HepG2 (cell line): Measurements from ENCODE around the gene SORD. TPM values are rescaled to one million over a fixed set of nuclear protein-coding genes. Genes with fewer than 3 reads are reported as not detected.

Experiments used
- ARHGAP35 ChIP-seq: sonication (generic); formaldehyde crosslinking; IDR thresholded peaks from 2 replicates; pipeline ENCODE4 v1.9.0; 2022; ENCODE audit warnings: mild to moderate bottlenecking, inconsistent platforms, moderate library complexity, missing genetic modification reagents, borderline replicate concordance
- ATF3 ChIP-seq: sonication (generic); formaldehyde crosslinking; IDR thresholded peaks from 2 replicates; pipeline ENCODE4 v1.4.0; 2020; ENCODE audit warnings: missing genetic modification reagents
- CCDC6 ChIP-seq: sonication (generic); formaldehyde crosslinking; IDR thresholded peaks from 2 replicates; pipeline ENCODE4 v1.8.1; 2022; ENCODE audit warnings: mild to moderate bottlenecking, missing genetic modification reagents, moderate library complexity
- ELF3 ChIP-seq: IDR thresholded peaks from 2 replicates; pipeline ENCODE4 v1.6.1; 2016; ENCODE audit warnings: missing genetic modification reagents, missing compliant biosample characterization
- JDP2 ChIP-seq: sonication (generic); formaldehyde crosslinking; IDR thresholded peaks from 2 replicates; pipeline ENCODE4 v1.8.1; 2022; ENCODE audit warnings: missing genetic modification reagents, borderline replicate concordance
- NFATC3 ChIP-seq: sonication (generic); formaldehyde crosslinking; IDR thresholded peaks from 2 replicates; pipeline ENCODE4 v1.5.1; 2020; ENCODE audit warnings: mild to moderate bottlenecking, missing genetic modification reagents
- NFE2L1 ChIP-seq: sonication (generic); formaldehyde crosslinking; IDR thresholded peaks from 2 replicates; pipeline ENCODE4 v1.4.0; 2020; ENCODE audit warnings: missing genetic modification reagents, mild to moderate bottlenecking, borderline replicate concordance
- PLRG1 ChIP-seq: fragments of 450-650 bp; conservative IDR thresholded peaks from 2 replicates; pipeline ENCODE4 v1.6.1; 2016
- RBFOX2 ChIP-seq: fragments of 200-400 bp; formaldehyde crosslinking; IDR thresholded peaks from 2 replicates; pipeline ENCODE4 v1.6.1; 2017; ENCODE audit warnings: low read depth, mild to moderate bottlenecking, low read length
- SMAD1 ChIP-seq: sonication (generic); formaldehyde crosslinking; IDR thresholded peaks from 2 replicates; pipeline ENCODE4 v1.4.0; 2020; ENCODE audit warnings: missing genetic modification reagents, low read depth, mild to moderate bottlenecking, borderline replicate concordance
- TARDBP ChIP-seq: sonication (generic); formaldehyde crosslinking; IDR thresholded peaks from 2 replicates; pipeline ENCODE4 v1.8.0; 2022; ENCODE audit warnings: mild to moderate bottlenecking, missing genetic modification reagents
- ZBTB10 ChIP-seq: sonication (generic); formaldehyde crosslinking; IDR thresholded peaks from 2 replicates; pipeline ENCODE4 v1.4.0; 2020; ENCODE audit warnings: missing genetic modification reagents, borderline replicate concordance
- ZMYM4 ChIP-seq: sonication (generic); formaldehyde crosslinking; IDR thresholded peaks from 2 replicates; pipeline ENCODE4 v1.8.1; 2023; ENCODE audit warnings: mild to moderate bottlenecking, missing genetic modification reagents
- ZNF136 ChIP-seq: sonication (generic); formaldehyde crosslinking; IDR thresholded peaks from 2 replicates; pipeline ENCODE4 v1.8.1; 2022; ENCODE audit warnings: low read depth, mild to moderate bottlenecking, moderate library complexity, missing genetic modification reagents
- ZNF563 ChIP-seq: sonication (generic); formaldehyde crosslinking; IDR thresholded peaks from 2 replicates; pipeline ENCODE4 v1.8.0; 2022; ENCODE audit warnings: mild to moderate bottlenecking, moderate library complexity, missing genetic modification reagents
- ZNF839 ChIP-seq: sonication (generic); formaldehyde crosslinking; IDR thresholded peaks from 2 replicates; pipeline ENCODE4 v1.4.0; 2020; ENCODE audit warnings: missing genetic modification reagents, mild to moderate bottlenecking, borderline replicate concordance
- polyA plus RNA-seq, 8 experiments: library from polyadenylated mRNA; depleted of rRNA in 3 of 8; stranded (reverse) in 7 of 8; unstranded in 1 of 8; fragments of >200 nt; fragmentation: Illumina TruSeq in 4 of 8; extraction: Trizol in 4 of 8; gene quantifications; 2 replicates each; pipeline versions ENCODE4 v1.2.1 to v1.2.3, GENCODE V29; 2011 to 2016; ENCODE audit warnings: low read depth in 4 of 8, missing spikeins in 1 of 8, mixed read lengths in 1 of 8; ENCODE audit not compliant: insufficient read depth in 1 of 8
- total RNA-seq, 5 experiments: library from RNA; depleted of rRNA; stranded (reverse); fragments of >200 nt; fragmentation: Illumina TruSeq; extraction: Trizol; gene quantifications; 2 replicates each; pipeline ENCODE4 v1.2.3, GENCODE V29; 2016; ENCODE audit warnings: low read depth in 1 of 5
- TF ChIP-seq, protein P1 (sequence below): sonication (generic); formaldehyde crosslinking; conservative IDR thresholded peaks from 2 replicates; pipeline ENCODE4 v1.8.0; 2022; ENCODE audit warnings: mild to moderate bottlenecking, moderate library complexity, missing genetic modification reagents
- TF ChIP-seq, protein P2 (sequence below): sonication (generic); formaldehyde crosslinking; IDR thresholded peaks from 2 replicates; pipeline ENCODE4 v1.4.0; 2020; ENCODE audit warnings: missing genetic modification reagents, mild to moderate bottlenecking, borderline replicate concordance
- TF ChIP-seq, protein P3 (sequence below): sonication (generic); formaldehyde crosslinking; conservative IDR thresholded peaks from 2 replicates; pipeline ENCODE4 v1.8.0; 2022; ENCODE audit warnings: low read depth, missing genetic modification reagents
- TF ChIP-seq, protein P4 (sequence below): sonication (generic); formaldehyde crosslinking; IDR thresholded peaks from 2 replicates; pipeline ENCODE4 v1.9.0; 2021; ENCODE audit warnings: missing genetic modification reagents, mild to moderate bottlenecking, borderline replicate concordance

SORD gene
- total and polyA plus RNA-seq, 2 of the 13 experiments (the other 11 are each of a cell fraction or from before 2014, with no cell fraction given), result 59.1 to 95.3 TPM

DNA sequence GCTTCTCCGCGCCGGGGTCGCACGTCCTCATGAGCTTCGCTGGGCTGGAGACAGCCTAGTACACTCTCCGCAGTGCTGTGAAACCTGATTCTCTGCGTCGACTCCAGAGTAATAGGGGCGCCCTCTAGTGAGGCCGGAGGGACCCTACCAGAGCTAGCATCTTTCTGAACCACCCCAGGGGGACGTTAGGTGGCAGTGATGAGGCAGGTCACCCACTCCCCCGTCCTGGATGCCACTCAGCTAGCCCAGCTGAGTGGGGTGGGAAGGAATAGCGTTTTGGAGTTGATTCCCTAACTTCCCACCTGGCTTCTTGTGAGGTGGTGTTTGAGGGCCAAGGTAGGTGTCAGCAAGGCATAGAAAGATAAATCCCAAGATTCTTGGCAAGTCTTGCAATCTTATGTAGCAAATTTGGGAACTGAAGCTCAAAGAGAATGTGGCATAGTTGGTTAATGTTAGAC, 95.2 kb downstream of the SORD start (continued):
- TF ChIP-seq, protein P1, sequence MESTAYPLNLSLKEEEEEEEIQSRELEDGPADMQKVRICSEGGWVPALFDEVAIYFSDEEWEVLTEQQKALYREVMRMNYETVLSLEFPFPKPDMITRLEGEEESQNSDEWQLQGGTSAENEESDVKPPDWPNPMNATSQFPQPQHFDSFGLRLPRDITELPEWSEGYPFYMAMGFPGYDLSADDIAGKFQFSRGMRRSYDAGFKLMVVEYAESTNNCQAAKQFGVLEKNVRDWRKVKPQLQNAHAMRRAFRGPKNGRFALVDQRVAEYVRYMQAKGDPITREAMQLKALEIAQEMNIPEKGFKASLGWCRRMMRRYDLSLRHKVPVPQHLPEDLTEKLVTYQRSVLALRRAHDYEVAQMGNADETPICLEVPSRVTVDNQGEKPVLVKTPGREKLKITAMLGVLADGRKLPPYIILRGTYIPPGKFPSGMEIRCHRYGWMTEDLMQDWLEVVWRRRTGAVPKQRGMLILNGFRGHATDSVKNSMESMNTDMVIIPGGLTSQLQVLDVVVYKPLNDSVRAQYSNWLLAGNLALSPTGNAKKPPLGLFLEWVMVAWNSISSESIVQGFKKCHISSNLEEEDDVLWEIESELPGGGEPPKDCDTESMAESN, result peak; percentile 36; the same call in 1 of the 2 replicates
- TF ChIP-seq PLRG1 (no peak), TARDBP (peak; percentile 74; the same call in 1 of the 2 replicates), ZMYM4 (CRISPR knock-in tag) (peak; percentile 56; the same call in 1 of the 2 replicates), NFATC3 (no peak), JDP2 (no peak), RBFOX2 (no peak), ZNF136 (0 out of 2 replicates have a peak, but pooled peaks have one; percentile 40), CCDC6 (CRISPR knock-in tag) (no peak), ZBTB10 (no peak), ELF3 (CRISPR knock-in tag) (peak; percentile 51), ZNF563 (CRISPR knock-in tag) (no peak), SMAD1 (CRISPR knock-in tag) (peak; percentile 48; the same call in 1 of the 2 replicates), ZNF839 (CRISPR knock-in tag) (no peak), NFE2L1 (CRISPR knock-in tag) (no peak), ARHGAP35 (0 out of 2 replicates have a peak, but pooled peaks have one; percentile 56), ATF3 (0 out of 2 replicates have a peak, but pooled peaks have one; percentile 24)
- TF ChIP-seq, protein P2, sequence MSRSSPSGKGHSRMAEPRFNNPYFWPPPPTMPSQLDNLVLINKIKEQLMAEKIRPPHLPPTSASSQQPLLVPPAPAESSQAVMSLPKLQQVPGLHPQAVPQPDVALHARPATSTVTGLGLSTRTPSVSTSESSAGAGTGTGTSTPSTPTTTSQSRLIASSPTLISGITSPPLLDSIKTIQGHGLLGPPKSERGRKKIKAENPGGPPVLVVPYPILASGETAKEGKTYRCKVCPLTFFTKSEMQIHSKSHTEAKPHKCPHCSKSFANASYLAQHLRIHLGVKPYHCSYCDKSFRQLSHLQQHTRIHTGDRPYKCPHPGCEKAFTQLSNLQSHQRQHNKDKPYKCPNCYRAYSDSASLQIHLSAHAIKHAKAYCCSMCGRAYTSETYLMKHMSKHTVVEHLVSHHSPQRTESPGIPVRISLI (CRISPR knock-in tag), result no peak
- TF ChIP-seq, protein P3, sequence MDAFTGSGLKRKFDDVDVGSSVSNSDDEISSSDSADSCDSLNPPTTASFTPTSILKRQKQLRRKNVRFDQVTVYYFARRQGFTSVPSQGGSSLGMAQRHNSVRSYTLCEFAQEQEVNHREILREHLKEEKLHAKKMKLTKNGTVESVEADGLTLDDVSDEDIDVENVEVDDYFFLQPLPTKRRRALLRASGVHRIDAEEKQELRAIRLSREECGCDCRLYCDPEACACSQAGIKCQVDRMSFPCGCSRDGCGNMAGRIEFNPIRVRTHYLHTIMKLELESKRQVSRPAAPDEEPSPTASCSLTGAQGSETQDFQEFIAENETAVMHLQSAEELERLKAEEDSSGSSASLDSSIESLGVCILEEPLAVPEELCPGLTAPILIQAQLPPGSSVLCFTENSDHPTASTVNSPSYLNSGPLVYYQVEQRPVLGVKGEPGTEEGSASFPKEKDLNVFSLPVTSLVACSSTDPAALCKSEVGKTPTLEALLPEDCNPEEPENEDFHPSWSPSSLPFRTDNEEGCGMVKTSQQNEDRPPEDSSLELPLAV (CRISPR knock-in tag), result no peak
- TF ChIP-seq, protein P4, sequence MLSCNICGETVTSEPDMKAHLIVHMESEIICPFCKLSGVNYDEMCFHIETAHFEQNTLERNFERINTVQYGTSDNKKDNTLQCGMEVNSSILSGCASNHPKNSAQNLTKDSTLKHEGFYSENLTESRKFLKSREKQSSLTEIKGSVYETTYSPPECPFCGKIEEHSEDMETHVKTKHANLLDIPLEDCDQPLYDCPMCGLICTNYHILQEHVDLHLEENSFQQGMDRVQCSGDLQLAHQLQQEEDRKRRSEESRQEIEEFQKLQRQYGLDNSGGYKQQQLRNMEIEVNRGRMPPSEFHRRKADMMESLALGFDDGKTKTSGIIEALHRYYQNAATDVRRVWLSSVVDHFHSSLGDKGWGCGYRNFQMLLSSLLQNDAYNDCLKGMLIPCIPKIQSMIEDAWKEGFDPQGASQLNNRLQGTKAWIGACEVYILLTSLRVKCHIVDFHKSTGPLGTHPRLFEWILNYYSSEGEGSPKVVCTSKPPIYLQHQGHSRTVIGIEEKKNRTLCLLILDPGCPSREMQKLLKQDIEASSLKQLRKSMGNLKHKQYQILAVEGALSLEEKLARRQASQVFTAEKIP, result no peak
